ENCODE measurements around the gene SELE.

- TF ChIP-seq, protein P1, sequence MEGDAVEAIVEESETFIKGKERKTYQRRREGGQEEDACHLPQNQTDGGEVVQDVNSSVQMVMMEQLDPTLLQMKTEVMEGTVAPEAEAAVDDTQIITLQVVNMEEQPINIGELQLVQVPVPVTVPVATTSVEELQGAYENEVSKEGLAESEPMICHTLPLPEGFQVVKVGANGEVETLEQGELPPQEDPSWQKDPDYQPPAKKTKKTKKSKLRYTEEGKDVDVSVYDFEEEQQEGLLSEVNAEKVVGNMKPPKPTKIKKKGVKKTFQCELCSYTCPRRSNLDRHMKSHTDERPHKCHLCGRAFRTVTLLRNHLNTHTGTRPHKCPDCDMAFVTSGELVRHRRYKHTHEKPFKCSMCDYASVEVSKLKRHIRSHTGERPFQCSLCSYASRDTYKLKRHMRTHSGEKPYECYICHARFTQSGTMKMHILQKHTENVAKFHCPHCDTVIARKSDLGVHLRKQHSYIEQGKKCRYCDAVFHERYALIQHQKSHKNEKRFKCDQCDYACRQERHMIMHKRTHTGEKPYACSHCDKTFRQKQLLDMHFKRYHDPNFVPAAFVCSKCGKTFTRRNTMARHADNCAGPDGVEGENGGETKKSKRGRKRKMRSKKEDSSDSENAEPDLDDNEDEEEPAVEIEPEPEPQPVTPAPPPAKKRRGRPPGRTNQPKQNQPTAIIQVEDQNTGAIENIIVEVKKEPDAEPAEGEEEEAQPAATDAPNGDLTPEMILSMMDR (IDR thresholded peaks at IDR 0.05), result no peak
- TF ChIP-seq POLR2AphosphoS5 (IDR thresholded peaks at IDR 0.05), result no peak
- no peak for TF ChIP-seq POLR2A (IDR thresholded peaks at IDR 0.05)
Observed at GRCh38 chr1:169765580-169766331, 31.9 kb upstream of the SELE start.
